K562 (cell line): Measurements from ENCODE around the gene FLOT2. TPM values are rescaled to one million over a fixed set of nuclear protein-coding genes. Genes with fewer than 3 reads are reported as not detected.

Experiments used
- ARID1B ChIP-seq: fragments of 450-650 bp; IDR thresholded peaks from 2 replicates; pipeline ENCODE4 v1.6.1; 2016; ENCODE audit warnings: antibody characterized with exemption, mild to moderate bottlenecking, inconsistent platforms
- CREBBP ChIP-seq: IDR thresholded peaks from one replicate; pipeline ENCODE4 v1.6.1; 2012; ENCODE audit warnings: low read depth, mild to moderate bottlenecking, control low read depth, inconsistent platforms, low read length
- CTBP1 ChIP-seq: fragments of 450-650 bp; IDR thresholded peaks from 2 replicates; pipeline ENCODE4 v1.6.1; 2016; ENCODE audit warnings: borderline replicate concordance
- ETV5 ChIP-seq: sonication (generic); formaldehyde crosslinking; IDR thresholded peaks from 2 replicates; pipeline ENCODE4 v1.4.0; 2020; ENCODE audit warnings: low read depth, mild to moderate bottlenecking, missing genetic modification reagents
- FOSL1 ChIP-seq: fragments of 200-800 bp; sonication (Bioruptor generic); conservative IDR thresholded peaks from 2 replicates; pipeline ENCODE4 v1.6.1; 2016; ENCODE audit warnings: missing genetic modification characterization, missing compliant biosample characterization
- JUND ChIP-seq, 2 experiments: IDR thresholded peaks; 2 replicates in 1 of 2; 3 replicates in 1 of 2; pipeline ENCODE4 v1.6.1; 2011; ENCODE audit warnings: borderline replicate concordance in 2 of 2, low read depth in 2 of 2, low read length in 2 of 2, improper control_type of control experiment in 1 of 2, missing biosample characterization in 1 of 2, missing genetic modification characterization in 1 of 2, missing genetic modification reagents in 1 of 2
- MAFF ChIP-seq: IDR thresholded peaks from 2 replicates; pipeline ENCODE4 v1.6.1; 2012; ENCODE audit warnings: low read length, improper control_type of control experiment
- MCM3 ChIP-seq: fragments of 450-650 bp; IDR thresholded peaks from 2 replicates; pipeline ENCODE4 v1.6.1; 2016
- MYC ChIP-seq, 2 experiments: fragments of 250-450 bp in 1 of 2; sonication (Bioruptor Pico) in 1 of 2; IDR thresholded peaks; 2 replicates each; pipeline versions ENCODE4 v1.5.1 to v1.6.1; 2012 to 2021; ENCODE audit warnings: low read depth in 2 of 2, borderline replicate concordance in 1 of 2, improper control_type of control experiment in 1 of 2, low read length in 1 of 2, mild to moderate bottlenecking in 1 of 2, moderate library complexity in 1 of 2
- RAD51 ChIP-seq: fragments of 450-650 bp; IDR thresholded peaks from 2 replicates; pipeline ENCODE4 v1.7.1; 2016; ENCODE audit warnings: low read depth, mild to moderate bottlenecking, borderline replicate concordance
- RBFOX2 ChIP-seq: fragments of 200-400 bp; formaldehyde crosslinking; IDR thresholded peaks from 2 replicates; pipeline ENCODE4 v1.6.1; 2017; ENCODE audit warnings: low read depth, mild to moderate bottlenecking, low read length, moderate library complexity
- RCOR1 ChIP-seq, 2 experiments: IDR thresholded peaks; 2 replicates each; pipeline ENCODE4 v1.6.1; 2012; ENCODE audit warnings: low read depth in 2 of 2, low read length in 2 of 2, borderline replicate concordance in 1 of 2, improper control_type of control experiment in 1 of 2
- SRF ChIP-seq, 2 experiments: fragments of 250-450, 450-650 bp in 1 of 2; sonication (Bioruptor Pico) in 1 of 2; sonication (generic) in 1 of 2; formaldehyde crosslinking; IDR thresholded peaks; 2 replicates each; pipeline versions ENCODE4 v1.5.0 to v1.5.1; 2020 to 2022; ENCODE audit warnings: mild to moderate bottlenecking in 1 of 2, missing genetic modification reagents in 1 of 2
- TAL1 ChIP-seq: fragments of 450-650 bp; IDR thresholded peaks from 2 replicates; pipeline ENCODE4 v1.6.1; 2016; ENCODE audit warnings: mild to moderate bottlenecking
- TCF3 ChIP-seq: sonication (generic); formaldehyde crosslinking; IDR thresholded peaks from 2 replicates; pipeline ENCODE4 v1.4.0; 2020; ENCODE audit warnings: mild to moderate bottlenecking, missing genetic modification reagents
- ZFP36 ChIP-seq: fragments of 150-350 bp; IDR thresholded peaks from 2 replicates; pipeline ENCODE4 v1.6.1; 2018; ENCODE audit warnings: low read length, low read depth; ENCODE audit not compliant: partially characterized antibody
- ZNF764 ChIP-seq: fragments of 250-450 bp; sonication (Bioruptor Pico); IDR thresholded peaks from 2 replicates; pipeline ENCODE4 v1.4.0; 2020; ENCODE audit warnings: low read depth, mild to moderate bottlenecking, moderate library complexity
- polyA plus RNA-seq, 8 experiments: library from polyadenylated mRNA; depleted of rRNA in 4 of 8; stranded (reverse) in 5 of 8; unstranded in 3 of 8; fragments of >200 nt; fragmentation: Nextera tagmentation in 2 of 8; fragmentation: Illumina TruSeq in 1 of 8; extraction: Ambion mirVana in 2 of 8; extraction: Trizol in 1 of 8; gene quantifications; 2 replicates each; pipeline versions ENCODE4 v1.2.1 to v1.2.3, GENCODE V29; 2011 to 2014; ENCODE audit warnings: inconsistent platforms in 1 of 8, missing spikeins in 1 of 8
- total RNA-seq, 7 experiments: library from RNA; depleted of rRNA in 6 of 7; stranded (reverse); fragments of >200 nt in 6 of 7; fragmentation: Illumina TruSeq in 2 of 7; extraction: Trizol in 2 of 7; gene quantifications; 2 replicates each; pipeline versions ENCODE4 v1.2.1 to v1.2.3, GENCODE V29; 2011 to 2021; ENCODE audit warnings: low replicate concordance in 1 of 7
- TF ChIP-seq, protein P1 (sequence below): fragments of 200-800 bp; sonication (Bioruptor generic); IDR thresholded peaks from 2 replicates; pipeline ENCODE4 v1.6.1; 2017; ENCODE audit warnings: missing genetic modification characterization, missing compliant biosample characterization
- TF ChIP-seq, protein P2 (sequence below): fragments of 450-650 bp; formaldehyde crosslinking; IDR thresholded peaks from 2 replicates; pipeline ENCODE4 v1.4.0; 2022; ENCODE audit warnings: missing genetic modification characterization
- TF ChIP-seq, protein P3 (sequence below): fragments of 250-450 bp; sonication (Bioruptor Pico); IDR thresholded peaks from 2 replicates; pipeline ENCODE4 v1.8.0; 2022; ENCODE audit warnings: inconsistent platforms

The FLOT2 gene
- total and polyA plus RNA-seq, 9 of the 15 experiments (the other 6 are each of a cell fraction or from before 2014, with no cell fraction given) = 17.5 to 138 (median 41.7) TPM

DNA sequence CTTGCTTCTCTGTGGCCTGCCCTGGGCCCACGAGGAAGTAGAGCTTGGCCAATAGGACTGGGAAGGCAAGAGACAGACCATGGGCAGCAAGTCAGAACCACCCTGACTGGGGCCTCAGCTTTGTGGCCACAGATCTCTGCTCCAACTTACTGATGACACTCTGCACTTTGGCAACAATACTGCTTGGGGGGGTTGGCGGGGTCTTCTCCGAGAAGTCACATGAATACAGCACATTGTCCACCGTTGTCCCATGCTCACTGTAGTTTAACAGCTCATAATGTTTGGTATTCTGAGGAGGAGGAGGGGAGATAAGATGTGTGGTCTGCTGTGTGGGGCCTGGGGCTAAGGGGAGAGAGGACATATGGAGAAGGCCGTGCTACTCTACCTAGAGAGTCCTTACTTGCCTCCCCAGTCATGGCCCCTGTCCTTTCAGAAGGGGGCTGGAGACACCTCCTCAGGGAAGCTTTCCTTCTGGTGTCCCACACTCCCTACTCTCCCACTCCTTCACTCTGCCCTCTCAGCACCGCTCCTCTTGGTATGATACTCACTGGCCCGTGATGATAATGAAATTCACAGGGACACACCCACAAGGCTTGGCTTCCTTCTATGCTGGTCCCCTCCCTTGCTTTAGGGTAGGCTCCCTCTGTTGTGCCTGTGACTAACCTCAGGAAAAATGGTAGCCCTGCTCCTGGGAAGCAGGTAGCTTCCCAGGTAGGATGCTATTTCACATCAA lies 9.3 kb upstream of the FLOT2 start (continued):
- TF ChIP-seq CREBBP = no peak
- peak; percentile 54 for TF ChIP-seq TCF3
- TF ChIP-seq ETV5 (CRISPR knock-in tag) = peak; percentile 32; the same call in 1 of the 2 replicates
- TF ChIP-seq MYC (IDR thresholded peaks at IDR 0.05; ENCODE audit: low read depth, low read length) = no peak
- TF ChIP-seq MYC (CRISPR knock-in tag; IDR thresholded peaks at IDR 0.05; ENCODE audit: borderline replicate concordance, low read depth) = no peak
- peak in 1 of 2 experiments; percentile 42; a peak in 1 of 4 replicates for TF ChIP-seq RCOR1 (IDR thresholded peaks at IDR 0.05; ENCODE audit: borderline replicate concordance in 1 of 2, low read depth in 2 of 2, low read length in 2 of 2)
- TF ChIP-seq MAFF = 0 out of 2 replicates have a peak, but pooled peaks have one; percentile 5
- no peak for TF ChIP-seq FOSL1 (tag)
- TF ChIP-seq CTBP1 = peak; percentile 34; the same call in 1 of the 2 replicates
- no peak for TF ChIP-seq ZNF764 (CRISPR knock-in tag)
- peak; percentile 36 for TF ChIP-seq ZFP36
- TF ChIP-seq TAL1 = peak; percentile 16; the same call in 1 of the 2 replicates
- TF ChIP-seq RBFOX2 = no peak
- TF ChIP-seq SRF (CRISPR knock-in tag; IDR thresholded peaks at IDR 0.05) = no peak
- TF ChIP-seq JUND (IDR thresholded peaks at IDR 0.05; ENCODE audit: borderline replicate concordance, low read depth, low read length) = 0 out of 2 replicates have a peak, but pooled peaks have one; percentile 7
- no peak; the same call in 2 of the 3 replicates for TF ChIP-seq JUND (tag; IDR thresholded peaks at IDR 0.05; ENCODE audit: borderline replicate concordance, low read depth, low read length)
- TF ChIP-seq, protein P1, sequence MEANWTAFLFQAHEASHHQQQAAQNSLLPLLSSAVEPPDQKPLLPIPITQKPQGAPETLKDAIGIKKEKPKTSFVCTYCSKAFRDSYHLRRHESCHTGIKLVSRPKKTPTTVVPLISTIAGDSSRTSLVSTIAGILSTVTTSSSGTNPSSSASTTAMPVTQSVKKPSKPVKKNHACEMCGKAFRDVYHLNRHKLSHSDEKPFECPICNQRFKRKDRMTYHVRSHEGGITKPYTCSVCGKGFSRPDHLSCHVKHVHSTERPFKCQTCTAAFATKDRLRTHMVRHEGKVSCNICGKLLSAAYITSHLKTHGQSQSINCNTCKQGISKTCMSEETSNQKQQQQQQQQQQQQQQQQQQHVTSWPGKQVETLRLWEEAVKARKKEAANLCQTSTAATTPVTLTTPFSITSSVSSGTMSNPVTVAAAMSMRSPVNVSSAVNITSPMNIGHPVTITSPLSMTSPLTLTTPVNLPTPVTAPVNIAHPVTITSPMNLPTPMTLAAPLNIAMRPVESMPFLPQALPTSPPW (CRISPR knock-in tag) = peak; percentile 32; the same call in 1 of the 2 replicates
- TF ChIP-seq MCM3 = no peak
- TF ChIP-seq, protein P2, sequence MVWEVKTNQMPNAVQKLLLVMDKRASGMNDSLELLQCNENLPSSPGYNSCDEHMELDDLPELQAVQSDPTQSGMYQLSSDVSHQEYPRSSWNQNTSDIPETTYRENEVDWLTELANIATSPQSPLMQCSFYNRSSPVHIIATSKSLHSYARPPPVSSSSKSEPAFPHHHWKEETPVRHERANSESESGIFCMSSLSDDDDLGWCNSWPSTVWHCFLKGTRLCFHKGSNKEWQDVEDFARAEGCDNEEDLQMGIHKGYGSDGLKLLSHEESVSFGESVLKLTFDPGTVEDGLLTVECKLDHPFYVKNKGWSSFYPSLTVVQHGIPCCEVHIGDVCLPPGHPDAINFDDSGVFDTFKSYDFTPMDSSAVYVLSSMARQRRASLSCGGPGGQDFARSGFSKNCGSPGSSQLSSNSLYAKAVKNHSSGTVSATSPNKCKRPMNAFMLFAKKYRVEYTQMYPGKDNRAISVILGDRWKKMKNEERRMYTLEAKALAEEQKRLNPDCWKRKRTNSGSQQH (CRISPR knock-in tag) = no peak
- no peak for TF ChIP-seq RAD51
- peak; percentile 51 for TF ChIP-seq ARID1B
- TF ChIP-seq, protein P3, sequence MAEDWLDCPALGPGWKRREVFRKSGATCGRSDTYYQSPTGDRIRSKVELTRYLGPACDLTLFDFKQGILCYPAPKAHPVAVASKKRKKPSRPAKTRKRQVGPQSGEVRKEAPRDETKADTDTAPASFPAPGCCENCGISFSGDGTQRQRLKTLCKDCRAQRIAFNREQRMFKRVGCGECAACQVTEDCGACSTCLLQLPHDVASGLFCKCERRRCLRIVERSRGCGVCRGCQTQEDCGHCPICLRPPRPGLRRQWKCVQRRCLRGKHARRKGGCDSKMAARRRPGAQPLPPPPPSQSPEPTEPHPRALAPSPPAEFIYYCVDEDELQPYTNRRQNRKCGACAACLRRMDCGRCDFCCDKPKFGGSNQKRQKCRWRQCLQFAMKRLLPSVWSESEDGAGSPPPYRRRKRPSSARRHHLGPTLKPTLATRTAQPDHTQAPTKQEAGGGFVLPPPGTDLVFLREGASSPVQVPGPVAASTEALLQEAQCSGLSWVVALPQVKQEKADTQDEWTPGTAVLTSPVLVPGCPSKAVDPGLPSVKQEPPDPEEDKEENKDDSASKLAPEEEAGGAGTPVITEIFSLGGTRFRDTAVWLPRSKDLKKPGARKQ (CRISPR knock-in tag) = no peak
